HG02571 (cell line): ENCODE results near the gene POLD1.
A peak's percentile ranks its signal among the peaks of the same experiment; 100 is the strongest.
"Not testable (repeated sequence)": the region's sequence is repeated elsewhere in the genome, so short reads cannot be mapped to it uniquely, and the experiment has no call there.

ENCODE experiments used
- ATAC-seq: cut with Tn5 transposase; IDR thresholded peaks from one replicate; pipeline ENCODE4 v1.9.1; 2021; ENCODE audit warnings: mild to moderate bottlenecking, moderate library complexity; ENCODE audit not compliant: unreplicated experiment

The POLD1 gene

DNA sequence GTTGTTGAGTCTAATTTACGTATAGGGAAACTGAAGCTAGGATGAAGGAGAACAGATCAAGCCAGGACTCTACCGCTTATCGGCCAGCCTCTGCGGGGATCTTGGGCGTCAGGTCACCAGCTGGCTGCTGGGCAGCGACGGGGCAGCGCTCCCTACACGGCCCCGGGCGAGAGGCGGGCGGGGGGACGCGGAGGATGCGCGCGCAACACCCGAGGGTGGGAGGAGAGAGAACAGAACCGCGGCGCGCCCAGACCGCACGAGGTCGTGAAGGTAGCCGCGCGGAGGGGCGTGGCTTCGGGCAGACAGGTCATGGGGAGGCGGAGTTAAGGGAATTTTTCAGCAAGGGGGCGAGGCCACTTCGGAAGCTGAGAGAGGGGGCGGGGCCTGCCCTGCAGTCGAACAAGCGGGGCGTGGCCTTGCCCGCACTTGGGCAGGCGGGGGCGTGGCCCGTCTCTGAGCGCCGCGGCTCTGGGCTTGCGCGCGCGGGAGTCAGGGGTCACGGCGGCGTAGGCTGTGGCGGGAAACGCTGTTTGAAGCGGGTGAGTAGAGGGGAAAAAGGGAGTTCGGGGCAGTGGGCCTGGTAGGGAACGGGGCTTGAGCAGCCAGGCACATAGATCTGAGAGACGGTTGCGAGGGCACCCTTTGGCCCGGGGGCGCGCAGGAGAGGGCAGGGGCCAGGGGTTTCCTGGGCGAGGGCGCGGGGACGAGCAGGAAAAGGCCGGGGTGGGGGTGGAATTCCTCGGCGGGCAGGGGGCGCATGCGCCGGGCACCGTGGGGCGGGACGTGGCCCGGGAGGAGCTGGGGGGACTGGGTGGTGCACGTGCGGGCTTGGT is at the start of gene POLD1:
TSS of gene POLD1 (plus strand) at position 496 of the 833 bp plus-strand sequence. CDS start 14,505 bp downstream, outside the sequence.
- peak; percentile 86 for ATAC-seq

GRCh38 chr19:50334741-50335421 is 49.3 kb upstream of the POLD1 start:
- ATAC-seq, result no peak

DNA sequence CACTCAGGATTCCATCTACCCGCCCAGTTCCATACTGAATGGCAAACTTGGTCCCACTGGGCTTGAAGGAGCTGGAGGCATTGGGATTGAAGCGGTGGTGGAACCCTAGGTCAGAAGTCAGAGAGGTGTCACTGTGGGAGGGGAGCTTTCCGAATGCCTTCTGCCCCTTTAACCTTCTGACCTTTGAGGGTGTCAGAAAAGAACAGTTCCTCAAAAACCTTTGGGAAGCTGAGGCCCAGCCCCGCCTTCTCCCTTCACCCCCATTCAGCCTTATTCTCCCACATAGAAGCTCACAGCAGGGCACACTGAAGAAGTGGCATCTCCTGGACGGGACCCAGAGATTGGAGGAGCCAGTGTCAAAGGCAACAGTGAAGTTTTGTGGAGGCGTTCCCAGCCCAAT is 47.1 kb upstream of the POLD1 start:
- ATAC-seq, result not testable (repeated sequence)

DNA sequence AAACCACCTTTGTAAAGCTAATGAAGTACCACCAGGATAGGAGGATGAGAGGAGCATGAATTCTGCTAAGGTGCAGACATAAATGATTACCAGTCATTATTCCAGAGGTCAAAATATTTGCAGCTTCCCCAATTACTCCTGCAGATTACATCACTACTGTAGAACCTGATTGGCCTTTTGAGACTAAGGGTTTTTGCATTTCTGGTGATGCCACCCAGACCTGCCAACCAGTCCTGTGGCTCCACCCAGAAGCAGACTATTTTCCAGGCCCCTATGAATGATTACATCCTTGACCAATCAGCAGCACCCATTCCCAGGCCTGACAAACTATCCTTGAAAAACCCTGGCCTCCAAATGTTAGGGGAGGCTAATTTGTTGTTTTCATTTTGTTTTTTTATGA is 43.8 kb upstream of the POLD1 start:
- ATAC-seq, result no peak

GRCh38 chr19:50341091-50341564 is 43.0 kb upstream of the POLD1 start:
- ATAC-seq, result peak; percentile 57

DNA sequence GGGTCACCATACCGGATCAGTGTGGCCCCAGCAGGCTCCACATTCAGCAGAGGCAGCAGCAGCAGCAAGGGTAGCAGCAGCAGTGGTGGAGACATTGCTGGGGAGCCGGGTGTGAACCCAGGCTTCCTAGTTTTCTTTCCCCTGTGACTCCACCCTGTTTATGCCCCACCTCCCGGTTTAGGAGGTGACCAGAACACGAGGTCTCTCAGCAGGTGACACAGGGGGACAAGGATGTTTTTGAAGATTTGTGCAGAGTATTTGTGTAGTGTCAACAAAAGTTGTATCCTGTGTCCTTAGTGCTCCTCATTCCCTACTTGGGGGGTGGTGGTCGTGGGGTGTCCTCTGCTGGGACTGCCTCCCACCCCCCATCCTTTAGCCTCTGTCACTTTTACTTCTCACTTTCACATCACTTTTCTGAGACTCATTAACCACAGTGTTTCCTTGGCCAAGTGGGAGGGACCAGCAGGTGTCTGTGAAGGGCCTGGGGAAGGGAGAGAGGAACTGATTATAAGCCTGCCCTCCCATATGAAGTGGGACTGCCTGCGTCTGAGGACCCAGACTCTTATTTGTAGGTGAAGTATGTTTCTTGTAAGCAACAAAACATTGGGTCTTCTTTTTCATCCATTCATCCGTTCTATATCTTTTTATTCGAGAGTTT is 39.4 kb upstream of the POLD1 start:
- ATAC-seq, result no peak

DNA sequence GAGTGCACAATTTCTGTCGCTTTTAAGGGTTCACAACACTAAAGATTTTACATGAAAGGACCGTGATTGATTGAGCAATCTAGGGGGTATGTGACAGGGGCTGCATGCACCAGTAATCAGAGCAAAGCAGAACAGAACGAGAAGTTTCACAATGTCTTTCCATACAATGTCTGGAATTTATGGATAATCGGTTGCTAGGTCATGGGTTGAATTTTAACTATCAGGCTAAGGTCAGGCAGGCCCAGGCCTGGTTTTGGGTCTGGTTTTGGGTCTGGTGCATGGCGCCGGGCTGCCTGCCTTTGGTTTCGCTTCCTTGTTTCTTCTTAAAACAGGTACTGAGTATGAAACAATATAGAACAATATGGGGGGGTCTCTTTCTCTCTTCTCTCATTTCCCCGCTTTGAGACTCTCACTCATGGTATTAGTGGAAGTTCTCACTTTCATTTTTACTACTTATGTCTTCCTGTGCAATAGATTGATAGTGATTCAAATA is 37.0 kb upstream of the POLD1 start:
- ATAC-seq, result not testable (repeated sequence)

GRCh38 chr19:50349277-50350057 is 34.7 kb upstream of the POLD1 start:
- ATAC-seq, result no peak

- ATAC-seq, result no peak
These were observed 31.9 kb upstream of the POLD1 start for GRCh38 chr19:50352242-50352641.

- not testable (repeated sequence) for ATAC-seq
These were observed 30.7 kb upstream of the POLD1 start for GRCh38 chr19:50353487-50353880.

DNA sequence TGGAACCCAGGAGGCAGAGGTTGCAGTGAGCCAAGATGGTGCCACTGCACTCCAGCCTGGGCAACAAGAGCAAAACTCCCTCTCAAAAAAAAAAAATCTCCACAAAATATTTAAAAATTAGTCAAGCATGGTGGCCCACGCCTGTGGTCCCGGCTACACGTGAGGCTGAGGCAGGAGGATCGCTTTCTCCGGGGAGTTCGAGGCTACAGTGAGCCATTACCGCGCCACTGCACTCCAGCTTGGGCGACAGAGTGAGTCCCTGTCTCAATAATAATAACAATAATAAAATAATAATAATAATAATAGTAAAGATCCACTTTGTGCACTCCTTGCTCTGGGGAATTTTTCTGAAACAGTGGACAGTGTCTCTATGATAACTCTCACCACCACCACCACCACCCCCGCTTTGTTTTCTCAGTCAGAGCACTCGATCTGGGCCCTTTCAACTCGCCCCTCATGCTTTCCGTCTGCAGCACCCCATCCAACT is 27.4 kb upstream of the POLD1 start:
- no peak for ATAC-seq

DNA sequence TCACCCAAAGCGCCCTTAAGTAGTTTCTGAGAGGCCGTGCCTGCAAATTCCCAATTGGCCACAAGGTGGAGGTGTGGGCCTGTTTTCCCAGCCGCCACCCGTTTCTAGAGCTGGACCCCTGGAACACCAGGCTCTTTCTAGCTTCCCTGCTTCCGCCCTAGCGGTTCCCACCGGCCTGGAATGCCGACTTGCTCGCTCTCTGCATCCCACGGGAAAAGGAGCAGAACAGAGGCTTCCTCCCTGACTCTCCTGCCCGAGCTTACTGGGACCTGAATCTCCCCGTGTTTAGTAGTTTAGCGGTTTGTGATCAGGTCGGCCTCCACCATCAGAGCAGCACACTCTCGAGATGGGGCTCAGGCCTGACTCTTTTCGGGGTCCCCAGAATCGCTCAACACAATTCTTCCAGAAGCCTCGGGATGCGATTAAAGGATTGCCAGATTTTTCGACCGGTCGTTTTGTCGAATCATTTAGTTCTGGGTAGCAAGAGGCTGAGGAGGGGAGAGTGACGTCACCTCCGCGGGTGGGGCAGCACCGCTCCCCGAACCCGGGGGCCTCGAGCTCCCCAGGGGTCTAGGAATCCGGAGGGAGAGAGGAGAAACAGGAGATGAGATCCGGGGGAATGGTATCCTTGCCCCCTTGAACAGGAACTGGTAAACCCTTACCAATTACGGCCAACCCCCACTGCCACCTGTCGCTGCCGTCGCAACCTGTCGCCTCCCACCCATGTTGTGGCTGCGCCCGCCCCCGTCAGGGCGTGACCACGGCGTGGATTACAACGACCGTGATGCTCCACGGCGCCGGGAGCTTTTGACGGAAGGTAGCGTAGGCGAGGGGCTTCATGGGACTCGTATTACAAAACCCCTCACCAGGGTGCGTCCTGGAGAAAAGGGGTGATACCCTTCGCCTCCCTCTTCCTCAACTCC is 26.7 kb upstream of the POLD1 start:
- ATAC-seq, result no peak

DNA sequence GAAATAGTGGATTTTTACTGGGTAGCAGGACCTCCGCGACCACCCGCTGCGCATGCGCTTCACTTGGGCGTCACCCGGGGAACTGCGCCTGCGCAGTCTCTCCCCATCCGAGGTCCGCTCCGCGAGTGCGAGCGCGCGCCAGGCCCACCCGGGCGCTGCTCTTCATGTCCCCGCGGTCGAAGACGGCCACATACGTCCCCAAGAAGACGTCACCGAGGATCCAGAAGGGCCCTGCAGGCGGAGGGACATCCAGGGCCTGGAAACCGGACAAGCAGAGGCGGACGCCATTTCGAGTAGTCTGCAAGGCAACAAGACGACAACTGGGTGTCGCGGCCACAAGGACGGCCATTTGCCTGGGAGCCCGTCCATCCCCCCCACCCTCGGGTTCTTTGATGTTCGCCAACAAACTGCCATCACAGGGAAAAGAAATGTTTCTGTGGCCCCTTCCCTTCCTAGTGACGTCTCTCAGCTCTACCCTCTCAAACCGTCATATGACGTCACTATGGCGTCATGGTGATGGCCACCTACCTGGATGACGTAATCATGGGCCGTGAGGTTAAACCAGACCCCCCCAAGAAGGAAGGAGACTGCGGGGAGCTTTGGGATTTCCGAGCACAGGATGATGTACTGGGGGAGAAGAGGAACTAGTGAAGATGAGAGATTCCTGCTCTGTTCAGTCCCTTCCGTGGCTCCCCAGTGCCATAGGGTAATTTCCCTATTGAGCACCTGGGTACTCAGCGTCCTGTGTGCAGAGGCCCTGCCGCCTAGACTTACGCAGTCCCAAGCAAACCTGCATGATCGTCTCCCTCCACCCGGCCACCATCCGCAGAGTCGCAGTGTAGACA is 25.4 kb upstream of the POLD1 start:
- ATAC-seq, result no peak

GRCh38 chr19:50359328-50359818 is 24.8 kb upstream of the POLD1 start:
- ATAC-seq, result no peak

DNA sequence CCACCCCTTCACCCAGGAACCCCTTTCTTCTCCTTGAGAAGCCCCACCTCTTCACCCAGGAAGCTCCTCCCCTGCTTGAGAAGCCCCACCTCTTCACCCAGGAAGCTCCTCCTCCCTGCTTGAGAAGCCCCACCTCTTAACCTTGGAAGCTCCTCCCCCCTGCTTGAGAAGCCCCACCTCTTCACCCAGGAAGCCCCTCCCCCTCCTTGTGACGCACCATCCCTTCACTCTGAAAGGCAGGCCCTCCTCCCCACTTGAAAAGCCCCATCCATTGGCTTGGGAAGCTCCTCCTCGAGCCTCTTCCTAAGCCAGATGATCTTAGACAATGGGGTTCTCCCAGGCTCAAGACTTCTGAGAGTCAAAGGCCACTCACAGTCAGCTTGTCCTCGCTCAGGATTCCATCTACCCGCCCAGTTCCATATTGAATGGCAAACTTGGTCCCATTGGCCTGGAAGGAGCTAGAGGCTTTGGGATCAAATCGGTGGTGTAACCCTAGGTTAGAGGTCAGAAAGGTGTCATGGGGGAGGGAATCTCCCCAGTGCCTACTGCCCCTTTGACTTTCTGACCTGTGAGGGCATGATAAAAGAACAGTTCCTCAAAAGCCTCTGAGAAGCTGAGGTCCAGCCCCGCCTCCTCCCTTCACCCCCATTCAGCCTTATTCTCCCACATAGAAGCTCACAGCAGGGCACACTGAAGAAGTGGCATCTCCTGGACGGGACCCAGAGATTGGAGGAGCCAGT is 22.7 kb upstream of the POLD1 start:
- no peak for ATAC-seq

DNA sequence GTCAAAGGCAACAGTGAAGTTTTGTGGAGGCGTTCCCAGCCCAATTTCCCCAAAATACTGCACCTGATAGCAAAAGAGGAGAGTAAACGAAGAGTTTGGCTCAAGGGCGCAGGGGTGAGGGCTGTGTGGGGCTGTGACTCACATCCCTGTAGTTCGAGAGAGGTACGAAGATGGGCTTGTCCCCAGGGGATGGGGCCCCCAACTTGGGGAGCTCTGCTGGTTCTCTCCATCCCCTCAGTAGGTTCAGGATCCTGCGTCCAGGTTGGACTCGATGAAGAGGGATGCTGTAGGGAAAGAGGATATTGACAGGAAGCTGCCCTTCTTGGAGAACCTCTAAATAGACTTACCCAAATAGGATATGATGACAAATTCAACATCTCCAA is 22.1 kb upstream of the POLD1 start:
- no peak for ATAC-seq

- ATAC-seq, result no peak
These were observed 21.3 kb upstream of the POLD1 start for GRCh38 chr19:50362656-50363424.
